GM18499 (cell line): ENCODE measurements around the gene GALNT18.

Experiments used
- ATAC-seq: cut with Tn5 transposase; IDR thresholded peaks from one replicate; pipeline ENCODE4 v1.9.1; 2021; ENCODE audit warnings: moderate number of reproducible peaks; ENCODE audit not compliant: insufficient read depth, unreplicated experiment

GALNT18 gene

GRCh38 chr11:11505190-11505589 is 116.6 kb downstream of the GALNT18 start:
- ATAC-seq: no peak

DNA sequence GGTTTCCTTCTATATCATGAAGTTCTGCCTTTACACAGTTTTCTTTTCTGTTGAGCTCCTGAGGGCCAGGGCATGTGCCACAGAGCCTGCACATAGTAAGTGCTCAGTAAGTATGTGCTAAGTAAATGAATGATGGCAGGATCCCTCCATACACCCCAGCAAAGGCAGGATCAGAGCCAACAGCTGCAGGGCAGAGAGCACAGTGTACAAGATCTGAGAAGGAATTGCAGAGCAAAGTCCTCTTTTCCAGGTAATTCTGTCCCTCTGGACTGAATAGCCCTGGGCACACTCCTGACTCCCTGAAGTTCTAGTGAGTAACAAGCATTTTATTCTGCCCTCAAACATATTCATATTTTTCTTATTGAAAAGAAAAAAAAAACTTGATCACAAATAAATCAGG is 117.7 kb downstream of the GALNT18 start:
- ATAC-seq: no peak

DNA sequence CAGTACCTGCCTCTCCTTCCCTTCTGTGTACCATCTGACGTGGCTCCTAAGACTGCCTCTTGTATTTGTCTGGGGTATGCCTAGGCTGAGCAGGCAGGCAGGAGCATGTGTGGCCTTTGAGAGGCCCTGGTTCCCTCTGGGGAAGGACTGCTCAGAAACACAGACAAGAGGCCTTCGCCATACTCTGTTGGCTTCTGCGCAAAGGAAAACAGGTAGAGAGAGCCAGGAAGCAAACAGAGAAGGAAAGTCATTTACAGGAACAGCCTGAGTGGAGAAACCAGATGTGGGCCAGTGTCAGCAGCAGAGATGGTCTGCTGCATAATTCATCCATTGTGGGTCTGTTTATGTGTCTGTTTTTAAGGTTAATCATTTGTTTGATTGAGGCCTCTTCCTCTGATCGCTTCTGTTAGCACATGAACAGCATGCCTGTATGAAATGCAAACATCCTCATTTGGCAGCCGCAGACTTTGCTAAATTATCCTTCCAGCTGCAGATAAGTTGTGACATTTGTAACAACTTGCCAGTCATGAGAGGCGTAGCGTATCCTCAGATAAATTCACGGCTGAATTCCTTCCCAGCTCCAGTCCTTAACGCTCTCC is 119.4 kb downstream of the GALNT18 start:
- no peak for ATAC-seq

- no peak for ATAC-seq
These were observed 120.1 kb downstream of the GALNT18 start for GRCh38 chr11:11501546-11502262.

DNA sequence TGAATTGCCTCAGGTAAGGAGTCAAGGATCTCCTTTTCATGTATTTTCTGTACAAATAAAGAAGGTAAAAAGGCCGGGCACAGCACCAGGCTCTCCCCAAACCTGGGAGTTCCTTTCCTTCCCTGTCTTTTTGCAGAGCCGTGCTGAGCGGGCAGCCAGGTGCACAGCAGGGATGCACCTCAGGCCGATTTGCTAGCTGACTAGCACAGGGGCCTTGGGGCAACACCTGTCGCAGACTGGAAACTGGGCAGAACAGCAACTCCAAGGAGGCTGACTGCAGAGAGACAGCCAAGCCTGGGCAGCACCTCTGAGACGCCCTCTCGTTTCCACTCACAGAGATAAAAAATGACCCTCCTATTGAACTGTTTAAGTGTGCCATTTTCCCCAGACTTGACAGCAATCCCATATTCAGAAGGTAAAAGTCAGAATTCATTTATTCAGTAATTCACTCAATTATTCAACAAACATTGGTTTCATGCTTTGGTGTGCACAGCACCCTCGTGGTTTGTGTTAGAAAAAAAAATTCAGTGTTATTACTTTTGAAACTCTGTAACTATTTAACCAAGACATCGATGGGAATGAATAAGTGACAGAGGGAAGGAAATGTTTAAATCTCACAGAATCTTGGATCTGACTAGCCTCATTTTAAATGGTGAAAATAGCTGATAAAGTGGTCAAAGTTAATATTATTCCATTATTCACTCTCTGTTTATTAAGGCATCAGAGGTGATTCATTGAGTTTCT is 120.9 kb downstream of the GALNT18 start:
- no peak for ATAC-seq

DNA sequence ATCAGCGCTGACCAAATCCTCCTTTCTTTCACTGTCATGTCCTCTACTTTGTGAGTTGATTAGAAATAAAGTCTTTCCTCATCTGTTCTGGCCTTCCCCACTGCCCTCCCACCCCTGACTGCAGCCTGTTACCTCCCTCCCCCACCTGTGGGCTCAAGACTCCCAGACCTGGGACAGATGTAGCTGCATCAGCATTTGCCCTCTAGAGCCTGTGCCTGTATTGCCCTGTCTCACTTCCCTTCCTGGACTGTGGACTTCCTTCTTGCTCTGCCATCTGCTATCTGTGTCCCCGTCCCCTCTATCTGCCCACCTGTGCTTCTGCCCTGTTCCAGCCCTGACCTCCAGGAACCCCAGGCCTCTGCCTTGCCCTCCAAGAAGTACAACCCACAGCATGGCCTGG is 122.5 kb downstream of the GALNT18 start:
- ATAC-seq: no peak

DNA sequence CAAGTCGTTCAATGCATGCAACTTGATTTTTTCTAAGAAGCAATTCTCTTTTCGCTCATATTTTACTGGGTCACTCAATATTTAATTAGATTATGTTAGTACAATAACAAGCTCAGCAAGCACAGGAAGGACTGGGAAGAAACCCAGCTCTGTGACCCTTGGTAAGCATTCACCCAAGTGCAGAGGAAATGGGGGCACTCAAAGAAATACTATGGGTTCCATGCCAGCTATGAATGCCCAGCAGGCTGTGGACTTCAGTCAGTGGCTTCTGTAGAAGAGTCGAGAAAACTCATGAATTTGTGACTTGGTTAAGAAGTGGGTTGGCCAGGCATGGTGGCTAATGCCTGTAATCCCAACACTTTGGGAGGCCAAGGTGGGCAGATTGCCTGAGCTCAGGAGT is 123.6 kb downstream of the GALNT18 start:
- ATAC-seq: no peak

GRCh38 chr11:11496879-11497278 is 124.9 kb downstream of the GALNT18 start:
- no peak for ATAC-seq

- ATAC-seq: no peak
These were observed 127.5 kb downstream of the GALNT18 start for GRCh38 chr11:11494348-11494747.

- ATAC-seq: no peak
These were observed 128.1 kb downstream of the GALNT18 start for GRCh38 chr11:11493698-11494097.

GRCh38 chr11:11491589-11491988 is 130.2 kb downstream of the GALNT18 start:
- ATAC-seq: no peak

GRCh38 chr11:11491014-11491413 is 130.8 kb downstream of the GALNT18 start:
- no peak for ATAC-seq

- no peak for ATAC-seq
These were observed 135.4 kb downstream of the GALNT18 start for GRCh38 chr11:11486423-11486822.

DNA sequence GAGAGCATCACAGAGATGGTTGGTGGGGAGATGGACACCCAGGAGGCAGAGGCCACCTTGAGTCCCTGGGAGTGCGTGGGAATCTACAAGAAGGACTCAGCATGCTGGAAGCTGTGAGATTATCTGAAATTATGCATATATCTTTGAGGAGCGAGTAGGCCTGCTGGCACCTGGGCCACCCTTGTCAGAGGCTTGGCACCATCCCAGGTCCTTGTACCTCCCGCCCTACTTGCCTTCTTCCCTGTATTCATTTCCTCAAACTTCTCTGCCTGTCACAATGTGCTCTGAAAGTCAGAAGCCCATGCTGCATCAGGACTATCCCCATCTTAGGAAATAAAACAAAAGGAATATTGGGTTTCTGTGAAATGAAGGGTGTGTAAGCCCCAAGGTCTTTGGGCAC is 135.8 kb downstream of the GALNT18 start:
- ATAC-seq: no peak

DNA sequence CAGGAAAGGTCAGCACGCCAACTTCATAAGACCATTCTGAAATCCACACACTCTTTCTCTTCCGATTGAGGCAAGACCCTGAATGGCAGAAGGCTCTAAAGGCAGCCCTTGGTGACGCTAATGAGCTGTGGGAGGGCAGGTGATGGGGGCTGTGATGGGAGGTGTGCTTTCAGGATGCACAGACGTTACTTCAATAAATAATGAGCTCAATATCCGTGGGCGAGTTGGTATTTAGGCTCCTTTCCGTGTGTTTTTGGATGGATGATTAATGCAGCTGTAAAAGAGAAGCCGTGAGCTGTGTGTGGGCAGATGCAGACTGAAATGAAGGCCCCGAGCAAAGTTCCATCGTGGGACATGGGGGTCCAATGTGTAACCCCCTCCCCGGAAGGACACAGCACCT is 138.2 kb downstream of the GALNT18 start:
- ATAC-seq: no peak

- no peak for ATAC-seq
These were observed 139.1 kb downstream of the GALNT18 start for GRCh38 chr11:11482730-11483129.

DNA sequence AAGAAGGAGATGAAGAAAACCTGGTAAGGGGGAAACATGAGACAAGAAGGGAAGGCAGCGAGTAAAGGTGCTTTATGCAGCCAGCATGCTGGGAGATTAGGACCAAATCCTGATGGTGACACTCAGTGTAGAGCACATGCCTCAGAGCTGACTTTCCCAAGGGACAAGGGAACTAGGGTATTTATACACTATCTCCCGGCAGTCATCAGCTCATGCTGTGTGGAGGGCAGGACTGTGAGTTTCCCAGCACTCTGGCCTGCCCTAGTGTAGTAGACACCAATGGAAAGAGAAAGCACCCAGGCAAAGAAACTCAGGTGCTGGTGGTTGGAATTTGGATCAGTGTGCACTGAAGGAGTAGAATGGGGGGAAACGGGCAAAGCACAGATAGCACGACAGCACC is 140.4 kb downstream of the GALNT18 start:
- ATAC-seq: no peak

- no peak for ATAC-seq
These were observed 140.8 kb downstream of the GALNT18 start for GRCh38 chr11:11480971-11481370.

- no peak for ATAC-seq
These were observed 143.1 kb downstream of the GALNT18 start for GRCh38 chr11:11478687-11479086.

DNA sequence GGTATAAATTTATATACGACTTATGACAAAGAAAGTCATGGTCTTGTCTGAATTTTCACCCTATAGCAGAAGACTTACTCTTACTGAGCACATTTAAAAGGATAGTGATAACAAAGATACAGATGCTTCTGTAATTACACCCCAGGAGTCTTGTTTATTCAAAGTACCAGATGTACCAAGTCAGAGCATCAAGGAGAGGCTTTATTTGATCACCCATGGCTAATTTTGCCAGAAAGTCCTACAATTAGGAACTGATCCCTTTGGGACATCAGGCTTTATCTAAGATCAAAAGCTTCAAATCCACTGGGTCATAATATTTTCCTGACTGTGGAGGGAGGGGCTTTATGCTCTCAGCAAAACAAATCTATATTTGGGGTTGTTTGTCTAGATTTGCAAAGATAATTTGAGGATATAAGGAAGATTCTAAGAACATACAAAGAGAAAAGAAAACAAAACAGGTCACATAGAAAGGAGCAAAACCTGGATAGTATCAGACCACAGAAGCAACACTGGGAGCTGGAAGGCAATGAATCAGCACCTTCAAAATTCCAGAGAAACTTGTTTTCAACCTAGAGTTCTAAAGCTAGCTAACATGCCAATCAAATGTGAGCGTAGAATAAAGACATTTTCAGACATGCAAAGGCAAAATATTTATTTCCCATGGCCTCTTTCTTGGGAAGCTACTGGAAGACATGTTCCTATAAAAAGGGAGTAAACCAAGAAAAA is 143.9 kb downstream of the GALNT18 start:
- ATAC-seq: no peak
